ENCODE data around the gene METTL21C. TPM values are rescaled to one million over a fixed set of nuclear protein-coding genes. Genes with fewer than 3 reads are reported as not detected.

The METTL21C gene
- total and polyA plus RNA-seq, 7 donors: 0.19 to 12.5 (median 0.34) TPM

DNA sequence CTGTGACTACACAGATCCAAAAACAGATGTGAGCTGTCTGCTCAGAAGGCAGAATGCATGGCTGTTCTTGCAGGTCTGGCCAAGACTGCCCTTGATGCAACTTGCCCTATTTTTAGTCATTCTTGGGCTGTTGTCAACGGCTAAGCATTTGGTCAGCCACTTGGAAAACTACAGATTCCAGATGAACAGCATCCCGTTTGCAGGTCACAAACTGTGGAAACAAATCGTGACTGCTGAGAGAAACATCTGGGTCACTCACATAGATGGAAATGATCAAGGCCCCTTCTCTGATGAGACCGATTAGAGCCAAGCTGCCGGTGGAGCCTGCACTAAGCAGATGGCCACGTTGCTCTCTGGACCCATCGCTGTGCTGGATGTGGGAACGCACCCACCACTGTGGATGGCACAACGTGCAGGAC lies 15.4 kb upstream of the METTL21C start:
- DNase-seq (peak in 1 of 2 donors; percentile 19), ATAC-seq (peak; percentile 96 to 98 (median 96))
- H3K36me3 ChIP-seq (ENCODE audit: insufficient read depth in 1 of 2, low read depth in 1 of 2): no peaks in the 10 kb centered on the region
- WGBS, 3 donors: 52 to 60% (median 53%) methylated on average over 9 of the region's 9 CpGs
- no peak overlapping the region for H3K4me3 ChIP-seq
- H3K27me3 ChIP-seq (ENCODE audit: insufficient read depth in 3 of 3, low read length in 2 of 3): no peaks in the 10 kb centered on the region
- peak overlapping the region; percentile 92 for H3K27ac ChIP-seq
- H3K9me3 ChIP-seq: no peaks in the 10 kb centered on the region
- intact Hi-C loops (cut with DNase I): loop anchor here in 1 of 2 donors (5.0 kb wide), 1 partner anchor 33 kb away; no protein-coding TSS in a partner anchor
- peaks cover 38% of the 10 kb centered on the region for H3K4me1 ChIP-seq
- TF ChIP-seq CTCF (IDR thresholded peaks at IDR 0.05): no peak

DNA sequence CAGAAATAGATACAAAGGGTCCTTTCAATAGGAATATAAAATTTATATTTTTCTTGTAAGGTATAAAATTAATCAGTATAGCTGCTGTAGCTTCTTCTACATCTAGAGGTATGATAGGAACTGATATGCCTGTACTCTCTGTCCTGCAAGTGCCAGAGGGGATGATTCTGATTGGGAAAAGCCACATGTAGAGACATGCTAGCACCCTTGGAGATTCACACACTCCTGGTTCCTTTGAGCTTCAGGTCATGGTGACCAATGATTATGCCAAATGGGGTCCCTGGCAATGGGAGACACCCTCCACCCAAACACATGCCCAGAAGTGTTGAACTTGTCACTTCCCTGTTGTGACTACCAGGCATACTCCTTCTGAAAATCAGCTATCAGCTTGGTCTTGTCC lies 14.7 kb upstream of the METTL21C start:
- TF ChIP-seq CTCF (IDR thresholded peaks at IDR 0.05): no peak
- DNase-seq (no peak), ATAC-seq (peak in 2 of 4 donors; percentile 1 to 15)
- Histone ChIP-seq H3K4me3 (no peak overlapping the region), H3K27ac (peak overlapping the region; percentile 92), H3K4me1 (peaks cover 38% of the 10 kb centered on the region), H3K36me3 (ENCODE audit: insufficient read depth in 1 of 2, low read depth in 1 of 2) (no peaks in the 10 kb centered on the region), H3K27me3 (ENCODE audit: insufficient read depth in 3 of 3, low read length in 2 of 3) (no peaks in the 10 kb centered on the region), H3K9me3 (no peaks in the 10 kb centered on the region)
- intact Hi-C loops (cut with DNase I): no loop called here

- Histone ChIP-seq H3K27ac (peak overlapping the region; percentile 92), H3K27me3 (ENCODE audit: insufficient read depth in 3 of 3, low read length in 2 of 3) (no peaks in the 10 kb centered on the region), H3K4me3 (no peak overlapping the region), H3K4me1 (peaks cover 38% of the 10 kb centered on the region), H3K9me3 (no peaks in the 10 kb centered on the region), H3K36me3 (ENCODE audit: insufficient read depth in 1 of 2, low read depth in 1 of 2) (no peaks in the 10 kb centered on the region)
- 90 to 93% (median 91%) methylated on average over 2 of the region's 2 CpGs for WGBS, 3 donors
- intact Hi-C loops (cut with DNase I): no loop called here
- no peak for TF ChIP-seq CTCF (IDR thresholded peaks at IDR 0.05)
- DNase-seq (no peak), ATAC-seq (no peak)
Measured at GRCh38 chr13:102708991-102709390, 14.1 kb upstream of the METTL21C start.

- Histone ChIP-seq H3K27ac (no peak overlapping the region), H3K36me3 (ENCODE audit: insufficient read depth in 1 of 2, low read depth in 1 of 2) (no peaks in the 10 kb centered on the region), H3K9me3 (no peaks in the 10 kb centered on the region), H3K4me3 (no peak overlapping the region), H3K4me1 (peaks cover 39% of the 10 kb centered on the region), H3K27me3 (ENCODE audit: insufficient read depth in 3 of 3, low read length in 2 of 3) (no peaks in the 10 kb centered on the region)
- 61 to 70% (median 64%) methylated on average over 2 of the region's 2 CpGs for WGBS, 3 donors
- TF ChIP-seq CTCF (IDR thresholded peaks at IDR 0.05): no peak
- intact Hi-C loops (cut with DNase I): no loop called here
- ATAC-seq (no peak), DNase-seq (no peak)
Measured at GRCh38 chr13:102708211-102708610, 13.4 kb upstream of the METTL21C start.

DNA sequence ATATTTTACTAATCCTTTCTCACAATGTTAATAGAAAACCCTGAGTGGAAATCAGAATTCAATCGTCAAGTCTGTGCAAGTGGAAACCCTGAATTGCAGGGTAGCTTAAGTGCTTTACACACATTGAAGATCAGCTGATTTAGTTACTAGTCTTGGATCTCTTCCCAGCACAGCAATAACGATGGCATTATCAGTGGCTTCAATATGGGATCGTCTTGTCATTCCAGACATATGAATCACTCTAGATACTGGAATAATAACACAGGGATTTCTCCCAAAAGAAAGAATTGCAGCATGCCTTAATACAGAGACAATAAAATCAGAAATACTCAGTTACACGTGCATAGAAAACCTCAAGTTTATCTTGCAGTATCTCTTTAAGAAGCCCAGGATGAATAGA lies 12.6 kb upstream of the METTL21C start:
- Histone ChIP-seq H3K4me3 (no peak overlapping the region), H3K27me3 (ENCODE audit: insufficient read depth in 3 of 3, low read length in 2 of 3) (no peaks in the 10 kb centered on the region), H3K27ac (peak overlapping the region; percentile 33), H3K9me3 (no peaks in the 10 kb centered on the region), H3K36me3 (ENCODE audit: insufficient read depth in 1 of 2, low read depth in 1 of 2) (no peaks in the 10 kb centered on the region), H3K4me1 (peaks cover 41% of the 10 kb centered on the region)
- TF ChIP-seq CTCF (IDR thresholded peaks at IDR 0.05): no peak
- 6 to 11% (median 7%) methylated on average over 4 of the region's 4 CpGs for WGBS, 3 donors
- DNase-seq: no peak
- ATAC-seq: peak in 3 of 4 donors; percentile 43 to 47 (median 44)
- intact Hi-C loops (cut with DNase I): no loop called here

All from psoas muscle (tissue), 8 donors.